22Rv1 (cell line): ENCODE measurements around the gene POGK.

Source experiments
- CTCF ChIP-seq: fragments of 450-650 bp; IDR thresholded peaks from 2 replicates; pipeline ENCODE4 v1.5.1; 2017; ENCODE audit warnings: mild to moderate bottlenecking
- ZFX ChIP-seq: fragments of 450-650 bp; IDR thresholded peaks from 2 replicates; pipeline ENCODE4 v1.6.1; 2017; ENCODE audit warnings: antibody characterized with exemption, borderline replicate concordance

GRCh38 chr1:166903232-166903631 is 64.0 kb downstream of the POGK start:
- TF ChIP-seq CTCF: no peak
- TF ChIP-seq ZFX: no peak
